IPS DF 6.9 (cell line): ENCODE data around the gene USB1.

ENCODE experiments used
- DNase-seq: peaks from one replicate; pipeline ENCODE4 v3.0.0-alpha.2; 2013; ENCODE audit warnings: low read depth, low spot score
- H3K27ac ChIP-seq: one replicate; pipeline ENCODE4 v1.5.1; 2013; ENCODE audit warnings: low read length, control low read depth
- H3K27me3 ChIP-seq: 2 replicates; pipeline ENCODE4 v1.6.1; 2013; ENCODE audit warnings: mild to moderate bottlenecking, low read length; ENCODE audit not compliant: control insufficient read depth, insufficient read depth
- H3K36me3 ChIP-seq: 2 replicates; pipeline ENCODE4 v1.6.1; 2013; ENCODE audit warnings: low read length; ENCODE audit not compliant: control insufficient read depth, insufficient read depth
- H3K4me1 ChIP-seq: 2 replicates; pipeline ENCODE4 v1.6.1; 2013; ENCODE audit warnings: low read length; ENCODE audit not compliant: control insufficient read depth, insufficient read depth
- H3K4me3 ChIP-seq: 2 replicates; pipeline ENCODE4 v1.5.1; 2013; ENCODE audit warnings: mild to moderate bottlenecking, low read length
- H3K9me3 ChIP-seq: 2 replicates; pipeline ENCODE4 v1.6.1; 2013; ENCODE audit warnings: low read length, inconsistent platforms; ENCODE audit not compliant: control insufficient read depth, insufficient read depth
- WGBS: extraction: QIAGEN DNeasy Blood & Tissue Kit; methylation state at CpG from one replicate; pipeline ENCODE4 v1.1.7; 2013; ENCODE audit warnings: mixed read lengths, missing lambda C conversion rate; ENCODE audit not compliant: insufficient read length, insufficient coverage; 5-methylcytosine and 5-hydroxymethylcytosine counted together

USB1 gene

DNA sequence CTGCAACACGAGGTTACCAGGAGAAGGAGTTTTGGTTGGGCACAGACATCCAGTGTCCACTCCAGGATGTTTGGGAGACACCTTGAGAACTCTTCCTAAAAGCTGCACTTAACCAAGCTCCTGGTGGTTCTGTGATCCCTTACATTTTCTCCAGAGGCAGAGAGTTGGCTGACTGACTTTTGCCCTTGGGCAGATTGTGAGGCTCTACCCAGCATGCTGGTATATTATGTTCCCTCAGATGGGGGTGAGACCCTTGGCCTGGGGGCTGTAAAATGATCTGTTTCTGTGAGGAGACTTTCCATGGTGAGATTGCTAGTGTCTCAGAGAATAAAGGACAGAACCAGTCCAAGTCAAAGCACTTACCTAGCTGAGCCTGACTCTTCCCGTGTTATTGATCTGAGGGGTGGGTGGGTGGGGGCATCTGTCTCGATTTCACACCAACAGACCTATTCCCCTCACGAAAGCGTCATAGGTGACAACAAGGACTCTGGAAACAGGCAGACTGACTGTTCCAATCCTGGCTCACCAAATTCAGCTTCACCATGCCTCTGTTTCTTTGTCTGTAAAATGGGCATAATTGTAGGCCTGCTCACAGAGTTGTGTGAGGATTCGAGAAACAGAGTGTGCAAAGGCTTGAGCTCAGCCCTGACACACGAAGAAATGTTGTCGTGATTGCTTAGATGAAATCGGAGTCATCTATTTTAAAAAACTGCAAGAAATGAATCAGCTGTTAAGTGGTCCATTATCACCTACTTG is 12.2 kb downstream of the USB1 start:
- Histone ChIP-seq H3K4me3 (no peak overlapping the region), H3K36me3 (peaks cover 6% of the 10 kb centered on the region; the same call in 1 of the 2 replicates), H3K4me1 (peaks cover 3% of the 10 kb centered on the region; the same call in 1 of the 2 replicates), H3K9me3 (peaks cover 2% of the 10 kb centered on the region; the same call in 1 of the 2 replicates), H3K27me3 (no peaks in the 10 kb centered on the region), H3K27ac (no peak overlapping the region)
- WGBS, result no CpG with 5 or more reads among the region's 9 CpGs
- no peak for DNase-seq

DNA sequence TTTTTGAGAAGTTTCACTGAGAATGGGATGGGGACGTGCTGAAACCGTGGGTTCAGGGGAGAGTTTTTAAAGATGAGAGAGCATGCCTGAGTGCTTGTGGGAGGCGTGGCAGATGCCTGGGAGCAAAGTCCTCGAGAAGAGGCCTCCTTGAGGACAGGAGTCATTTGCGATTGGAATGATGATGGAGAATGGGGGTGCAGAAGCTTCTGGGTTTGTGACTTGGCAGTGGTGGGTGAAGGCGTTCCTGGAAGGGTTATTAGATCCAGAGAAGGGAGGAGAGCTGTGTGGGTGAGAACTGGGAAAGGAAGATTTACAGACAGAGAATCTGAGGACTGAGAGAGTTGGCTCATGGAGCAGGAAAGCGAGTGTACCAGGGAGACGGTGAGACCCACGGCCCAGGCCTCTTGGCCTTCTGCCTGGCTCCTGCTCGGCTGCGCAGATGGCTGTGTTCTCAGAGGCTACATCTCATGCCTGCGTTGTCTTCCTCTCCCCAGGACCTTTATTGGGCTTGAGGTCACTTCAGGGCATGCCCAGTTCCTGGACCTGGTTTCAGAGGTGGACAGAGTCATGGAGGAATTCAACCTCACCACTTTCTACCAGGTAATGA is 15.7 kb downstream of the USB1 start:
- Histone ChIP-seq H3K36me3 (peaks cover 4% of the 10 kb centered on the region; the same call in 1 of the 2 replicates), H3K4me1 (no peaks in the 10 kb centered on the region), H3K4me3 (no peak overlapping the region), H3K27ac (no peak overlapping the region), H3K27me3 (no peaks in the 10 kb centered on the region), H3K9me3 (no peaks in the 10 kb centered on the region)
- WGBS, result no CpG with 5 or more reads among the region's 12 CpGs
- no peak for DNase-seq

DNA sequence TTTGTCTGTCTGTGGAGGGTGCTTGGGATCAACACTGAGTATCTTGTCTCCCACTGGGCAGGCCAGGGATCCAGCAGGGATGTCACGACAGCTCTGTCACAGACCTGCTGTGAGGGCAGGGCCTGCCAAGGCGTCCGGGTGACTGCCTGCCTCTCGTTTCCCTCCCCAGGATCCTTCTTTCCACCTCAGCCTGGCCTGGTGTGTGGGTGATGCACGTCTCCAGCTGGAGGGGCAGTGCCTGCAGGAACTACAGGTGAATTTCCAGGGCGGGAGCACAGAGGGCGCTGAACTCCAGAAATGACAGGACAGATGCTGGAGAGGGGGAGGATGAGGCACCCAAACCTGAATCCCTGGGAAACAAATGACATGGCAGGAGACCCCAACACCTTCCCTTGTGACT is 17.6 kb downstream of the USB1 start:
- H3K4me3 ChIP-seq, result no peak overlapping the region
- H3K9me3 ChIP-seq, result no peaks in the 10 kb centered on the region
- no CpG with 5 or more reads among the region's 7 CpGs for WGBS
- no peaks in the 10 kb centered on the region; the same call in 1 of the 2 replicates for H3K4me1 ChIP-seq
- DNase-seq, result no peak
- H3K36me3 ChIP-seq, result peaks cover 4% of the 10 kb centered on the region; the same call in 1 of the 2 replicates
- no peak overlapping the region for H3K27ac ChIP-seq
- no peaks in the 10 kb centered on the region for H3K27me3 ChIP-seq

DNA sequence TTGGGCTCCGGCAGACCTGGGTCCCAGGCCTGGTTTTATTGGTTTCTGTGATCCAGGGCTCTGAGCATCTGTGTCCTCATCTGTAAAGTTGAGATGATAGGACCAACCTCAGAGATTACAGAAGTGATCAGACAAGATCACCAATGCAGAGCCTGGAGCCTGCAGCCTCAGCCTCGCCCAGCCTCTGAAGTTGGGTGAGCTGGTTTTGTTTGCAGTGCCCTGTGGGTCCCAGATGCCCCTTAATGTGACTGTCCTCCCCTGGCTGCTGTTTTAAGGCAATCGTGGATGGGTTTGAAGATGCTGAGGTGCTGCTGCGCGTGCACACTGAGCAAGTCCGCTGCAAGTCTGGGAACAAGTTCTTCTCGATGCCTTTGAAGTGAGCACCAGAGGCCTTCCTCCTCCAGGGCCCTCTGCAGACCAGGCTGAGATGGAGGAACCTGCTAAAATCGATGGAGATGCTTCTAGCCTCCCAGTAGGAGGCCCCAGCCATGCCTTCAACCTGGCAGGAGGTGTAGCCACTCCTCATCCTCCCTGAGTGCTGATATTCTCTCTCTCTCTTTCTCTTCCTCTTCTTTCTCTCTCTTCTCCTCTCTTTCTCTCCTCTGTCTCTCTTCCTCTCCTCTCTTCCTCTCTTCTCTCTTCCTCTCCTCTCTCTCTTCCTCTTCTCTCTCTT is 18.8 kb downstream of the USB1 start:
- Histone ChIP-seq H3K36me3 (peaks cover 4% of the 10 kb centered on the region; the same call in 1 of the 2 replicates), H3K27ac (no peak overlapping the region), H3K9me3 (no peaks in the 10 kb centered on the region), H3K4me3 (no peak overlapping the region), H3K4me1 (no peaks in the 10 kb centered on the region; the same call in 1 of the 2 replicates), H3K27me3 (no peaks in the 10 kb centered on the region)
- no peak for DNase-seq
- no CpG with 5 or more reads among the region's 8 CpGs for WGBS

DNA sequence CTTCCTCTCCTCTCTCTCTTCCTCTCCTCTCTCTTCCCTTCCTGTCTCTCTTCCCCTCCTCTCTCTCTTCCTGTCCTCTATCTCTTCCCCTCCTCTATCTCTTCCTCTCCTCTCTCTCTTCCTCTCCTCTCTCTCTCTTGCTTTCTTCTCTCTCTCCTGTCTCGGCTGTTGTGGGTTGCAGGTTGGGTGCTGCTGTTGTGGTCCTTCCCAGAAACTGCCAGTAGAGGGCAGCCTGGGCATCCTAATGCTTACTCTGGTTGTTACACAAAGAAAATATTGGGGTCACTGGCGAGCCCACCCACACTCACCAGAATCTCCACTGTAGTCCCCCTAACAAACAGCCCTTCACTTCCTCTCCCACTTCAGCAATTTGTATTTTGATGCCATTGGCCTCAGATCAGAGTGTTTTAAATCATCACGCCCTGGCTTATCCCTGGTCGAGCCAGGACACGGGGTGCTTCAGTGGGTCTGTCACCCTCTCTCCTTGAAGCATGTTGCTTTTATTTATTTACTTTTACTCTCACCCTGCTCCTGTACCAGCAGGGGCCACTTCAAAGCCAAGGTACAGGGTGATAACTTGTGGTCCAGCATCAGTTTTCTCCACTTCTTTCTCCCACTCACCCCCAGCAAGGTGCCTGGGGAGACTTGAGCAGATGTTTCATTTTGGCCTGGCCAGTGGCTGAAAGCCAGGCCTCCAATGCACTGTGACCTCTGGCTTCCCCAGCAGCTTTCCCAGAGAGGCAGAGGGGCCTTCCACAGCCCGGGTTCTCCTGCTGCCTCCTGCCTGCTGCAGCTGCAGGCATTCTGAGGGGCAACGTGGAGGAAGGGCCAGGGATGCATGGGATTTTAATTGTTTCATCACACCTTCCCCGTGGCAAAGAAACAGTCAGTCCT is 19.7 kb downstream of the USB1 start:
- no peaks in the 10 kb centered on the region; the same call in 1 of the 2 replicates for H3K4me1 ChIP-seq
- H3K4me3 ChIP-seq, result no peak overlapping the region
- H3K9me3 ChIP-seq, result no peaks in the 10 kb centered on the region
- H3K36me3 ChIP-seq, result peaks cover 4% of the 10 kb centered on the region; the same call in 1 of the 2 replicates
- H3K27ac ChIP-seq, result no peak overlapping the region
- DNase-seq, result no peak
- no CpG with 5 or more reads among the region's 8 CpGs for WGBS
- H3K27me3 ChIP-seq, result no peaks in the 10 kb centered on the region

DNA sequence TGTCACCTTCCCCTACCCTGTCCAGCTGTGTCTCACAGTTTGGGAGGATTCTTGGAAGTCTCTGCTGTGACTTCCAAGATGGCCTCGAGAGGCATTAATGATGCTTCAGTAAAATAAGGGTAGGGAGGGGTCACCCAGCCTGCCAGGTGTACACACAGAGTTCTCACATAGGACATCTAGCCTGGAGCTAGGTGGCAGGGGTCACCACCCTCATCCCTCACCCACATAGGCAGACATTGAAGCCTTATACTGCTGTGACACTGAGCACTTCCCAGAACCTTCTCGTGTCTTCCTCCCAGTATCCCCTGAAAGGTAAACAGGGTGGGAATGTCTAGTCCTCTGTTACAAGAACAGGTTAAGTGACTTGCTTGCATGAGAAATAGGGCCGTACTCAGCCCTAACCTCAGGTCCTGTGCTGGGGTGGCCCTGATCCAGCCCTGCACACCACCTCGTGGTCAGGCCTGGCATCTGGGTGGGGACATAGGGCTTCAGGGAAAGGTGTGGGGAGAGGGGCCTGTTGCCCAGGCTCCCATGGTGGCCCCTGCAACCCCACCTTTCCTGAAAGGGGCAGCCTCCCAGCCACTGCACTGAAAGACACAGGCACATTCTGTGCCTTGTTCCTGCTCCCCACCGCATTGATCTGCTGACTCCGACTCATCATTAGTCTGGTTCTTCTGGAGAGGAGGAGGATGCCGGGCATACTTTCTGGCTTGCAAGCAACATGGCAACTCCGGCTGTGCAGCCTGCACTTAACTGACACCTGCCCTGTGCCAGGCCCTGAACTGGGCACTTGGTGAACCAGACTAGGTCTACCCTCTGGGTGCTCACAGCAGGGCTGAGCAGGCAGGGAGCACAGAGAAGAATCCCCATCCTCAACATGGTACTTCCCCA is 20.7 kb downstream of the USB1 start:
- peaks cover 4% of the 10 kb centered on the region; the same call in 1 of the 2 replicates for H3K36me3 ChIP-seq
- no peak overlapping the region for H3K27ac ChIP-seq
- H3K4me3 ChIP-seq, result no peak overlapping the region
- WGBS, result no CpG with 5 or more reads among the region's 8 CpGs
- H3K4me1 ChIP-seq, result no peaks in the 10 kb centered on the region; the same call in 1 of the 2 replicates
- DNase-seq, result no peak
- no peaks in the 10 kb centered on the region for H3K27me3 ChIP-seq
- H3K9me3 ChIP-seq, result no peaks in the 10 kb centered on the region

DNA sequence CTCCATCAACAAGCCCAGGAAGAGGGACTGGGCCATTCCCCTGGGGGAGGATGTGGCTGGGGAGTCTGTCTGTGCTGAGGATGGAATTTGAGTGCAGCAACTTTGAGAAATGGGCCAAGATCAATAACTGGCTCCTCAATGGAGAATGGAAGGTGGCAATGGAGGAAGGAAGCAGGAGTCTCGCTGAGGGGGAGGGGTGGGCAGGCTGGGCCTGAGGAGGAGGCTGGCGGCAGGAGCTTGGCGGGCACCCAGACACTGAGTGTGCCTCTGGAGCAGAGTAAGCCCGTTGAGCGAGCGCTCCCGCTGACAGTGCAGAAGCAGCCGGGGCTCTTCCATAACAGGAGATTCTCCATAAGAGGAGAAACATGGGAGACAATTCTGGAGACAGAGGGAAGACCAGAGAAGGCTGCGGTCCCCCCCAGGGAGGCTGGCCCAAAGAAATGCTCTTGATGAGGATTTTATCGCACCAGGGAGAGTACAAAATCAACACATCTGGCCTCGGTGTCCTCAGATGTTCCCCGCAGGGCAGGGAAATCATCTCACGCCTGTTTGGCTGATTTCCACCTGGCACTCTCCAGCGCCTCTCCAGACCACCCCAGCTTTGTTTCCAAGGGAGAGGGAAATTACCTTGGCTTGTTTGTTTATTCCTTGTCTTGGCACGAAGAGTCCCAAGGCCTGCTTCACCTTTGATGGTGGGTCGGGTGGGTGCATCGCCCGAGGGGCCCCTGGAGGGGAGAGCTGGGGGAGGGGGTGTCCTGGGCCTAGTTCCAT is 21.6 kb downstream of the USB1 start:
- H3K36me3 ChIP-seq, result peaks cover 4% of the 10 kb centered on the region; the same call in 1 of the 2 replicates
- DNase-seq, result no peak
- no peaks in the 10 kb centered on the region for H3K27me3 ChIP-seq
- no peaks in the 10 kb centered on the region for H3K9me3 ChIP-seq
- H3K4me3 ChIP-seq, result no peak overlapping the region
- H3K4me1 ChIP-seq, result peaks cover under 1% of the 10 kb centered on the region
- no CpG with 5 or more reads among the region's 18 CpGs for WGBS
- H3K27ac ChIP-seq, result no peak overlapping the region

DNA sequence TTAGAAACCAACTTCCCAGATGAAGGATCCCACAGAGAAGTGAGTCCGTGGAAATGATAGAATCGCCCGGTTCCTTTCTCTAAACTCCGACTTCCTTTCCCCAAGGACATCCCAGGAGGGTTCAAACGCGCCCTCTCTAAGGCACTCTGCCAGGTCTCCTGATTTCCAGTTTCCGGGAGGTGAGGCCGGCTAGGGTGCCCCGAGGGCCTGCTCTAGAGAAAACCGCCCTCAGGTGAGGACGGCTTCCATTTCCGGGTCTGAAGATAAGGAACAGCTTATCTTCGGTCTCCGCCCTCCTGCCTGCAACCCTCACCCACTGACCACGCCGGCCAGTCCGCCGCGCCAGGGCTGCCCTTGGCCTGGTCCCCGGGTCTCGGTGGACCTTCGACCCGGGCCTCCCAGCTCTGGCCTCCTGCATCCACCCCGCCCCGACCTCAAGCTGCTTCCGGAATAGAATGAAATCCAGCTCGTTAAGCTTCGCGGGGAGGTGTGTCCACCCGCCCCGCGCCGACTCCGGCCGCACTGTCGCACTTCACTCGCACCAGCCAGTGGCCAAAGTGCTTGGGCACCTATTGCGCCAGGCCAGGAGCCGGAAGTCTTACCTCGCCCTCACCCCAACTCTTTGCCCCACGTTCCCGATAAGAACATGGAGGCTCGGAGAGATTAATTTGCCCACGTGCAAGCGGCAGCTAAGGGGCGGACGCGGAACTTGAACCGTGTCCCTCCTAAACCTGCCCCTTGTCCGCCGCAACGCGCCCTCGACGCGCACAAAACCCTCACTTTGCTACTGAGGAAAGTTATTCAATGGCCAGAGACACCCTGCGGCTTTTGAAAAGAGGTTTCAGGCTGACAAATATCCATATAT is 23.5 kb downstream of the USB1 start:
- Histone ChIP-seq H3K36me3 (no peaks in the 10 kb centered on the region), H3K27me3 (no peaks in the 10 kb centered on the region), H3K4me3 (peak overlapping the region; percentile 47; the same call in 1 of the 2 replicates), H3K9me3 (no peaks in the 10 kb centered on the region), H3K27ac (no peak overlapping the region), H3K4me1 (peaks cover 14% of the 10 kb centered on the region)
- no CpG with 5 or more reads among the region's 57 CpGs for WGBS
- DNase-seq, result no peak
